HG03432 (cell line): ENCODE measurements around the gene CD47.

Experiments
- ATAC-seq: cut with Tn5 transposase; IDR thresholded peaks from one replicate; pipeline ENCODE4 v1.9.1; 2021; ENCODE audit warnings: mild to moderate bottlenecking, moderate library complexity; ENCODE audit not compliant: unreplicated experiment

Gene CD47

GRCh38 chr3:108055931-108056330 lies 34.9 kb downstream of the CD47 start:
- ATAC-seq: no peak

GRCh38 chr3:108054935-108055334 lies 35.9 kb downstream of the CD47 start:
- ATAC-seq: no peak

- no peak for ATAC-seq
Observed at GRCh38 chr3:108053483-108053882, 37.3 kb downstream of the CD47 start.

GRCh38 chr3:108053067-108053466 lies 37.8 kb downstream of the CD47 start:
- no peak for ATAC-seq

GRCh38 chr3:108051005-108051404 lies 39.8 kb downstream of the CD47 start:
- no peak for ATAC-seq

- ATAC-seq: no peak
Observed at GRCh38 chr3:108047987-108048386, 42.8 kb downstream of the CD47 start.

GRCh38 chr3:108046247-108046646 lies 44.6 kb downstream of the CD47 start:
- ATAC-seq: no peak

- ATAC-seq: no peak
Observed at GRCh38 chr3:108044699-108045098, 46.1 kb downstream of the CD47 start.

GRCh38 chr3:108042300-108042699 lies 48.5 kb downstream of the CD47 start:
- no peak for ATAC-seq

- no peak for ATAC-seq
Observed at GRCh38 chr3:108041253-108041652, 49.6 kb downstream of the CD47 start.

- ATAC-seq: no peak
Observed at GRCh38 chr3:108037770-108038169, 53.1 kb downstream of the CD47 start.

- ATAC-seq: peak; percentile 66
Observed at GRCh38 chr3:108036984-108037741, 53.7 kb downstream of the CD47 start.

- no peak for ATAC-seq
Observed at GRCh38 chr3:108036401-108036800, 54.4 kb downstream of the CD47 start.

- peak; percentile 35 for ATAC-seq
Observed at GRCh38 chr3:108035751-108036150, 55.1 kb downstream of the CD47 start.

- ATAC-seq: no peak
Observed at GRCh38 chr3:108031895-108032294, 58.9 kb downstream of the CD47 start.

GRCh38 chr3:108030960-108031359 lies 59.9 kb downstream of the CD47 start:
- ATAC-seq: no peak

GRCh38 chr3:108029466-108029865 lies 61.4 kb downstream of the CD47 start:
- ATAC-seq: no peak

- no peak for ATAC-seq
Observed at GRCh38 chr3:108028896-108029295, 61.9 kb downstream of the CD47 start.

- ATAC-seq: no peak
Observed at GRCh38 chr3:108025177-108025576, 65.7 kb downstream of the CD47 start.

- ATAC-seq: no peak
Observed at GRCh38 chr3:108024146-108024850, 66.5 kb downstream of the CD47 start.

- no peak for ATAC-seq
Observed at GRCh38 chr3:108022256-108023150, 68.3 kb downstream of the CD47 start.
